HG02981 (cell line): ENCODE data around the gene PCSK5.
A peak's percentile ranks its signal among the peaks of the same experiment; 100 is the strongest.
"Not testable (repeated sequence)": the region's sequence is repeated elsewhere in the genome, so short reads cannot be mapped to it uniquely, and the experiment has no call there.

Source experiments
- ATAC-seq: cut with Tn5 transposase; IDR thresholded peaks from one replicate; pipeline ENCODE4 v1.9.1; 2021; ENCODE audit warnings: mild to moderate bottlenecking, moderate library complexity; ENCODE audit not compliant: unreplicated experiment

PCSK5 gene

DNA sequence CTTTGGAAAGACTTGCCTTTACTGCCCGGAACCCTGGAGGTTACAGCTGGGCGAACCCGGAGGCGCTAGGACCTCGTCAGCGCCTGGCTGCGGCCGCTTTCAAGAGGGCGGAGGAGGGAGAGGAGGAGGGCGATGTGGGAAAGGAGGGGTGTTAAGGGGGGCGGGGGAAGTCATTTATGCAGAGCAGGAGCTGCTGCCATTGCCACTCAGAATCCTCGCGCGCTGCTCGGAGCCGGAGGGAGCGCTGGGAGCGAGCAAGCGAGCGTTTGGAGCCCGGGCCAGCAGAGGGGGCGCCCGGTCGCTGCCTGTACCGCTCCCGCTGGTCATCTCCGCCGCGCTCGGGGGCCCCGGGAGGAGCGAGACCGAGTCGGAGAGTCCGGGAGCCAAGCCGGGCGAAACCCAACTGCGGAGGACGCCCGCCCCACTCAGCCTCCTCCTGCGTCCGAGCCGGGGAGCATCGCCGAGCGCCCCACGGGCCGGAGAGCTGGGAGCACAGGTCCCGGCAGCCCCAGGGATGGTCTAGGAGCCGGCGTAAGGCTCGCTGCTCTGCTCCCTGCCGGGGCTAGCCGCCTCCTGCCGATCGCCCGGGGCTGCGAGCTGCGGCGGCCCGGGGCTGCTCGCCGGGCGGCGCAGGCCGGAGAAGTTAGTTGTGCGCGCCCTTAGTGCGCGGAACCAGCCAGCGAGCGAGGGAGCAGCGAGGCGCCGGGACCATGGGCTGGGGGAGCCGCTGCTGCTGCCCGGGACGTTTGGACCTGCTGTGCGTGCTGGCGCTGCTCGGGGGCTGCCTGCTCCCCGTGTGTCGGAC, at the start of gene PCSK5:
TSS of gene PCSK5 (plus strand) at position 202 of the 805 bp plus-strand sequence. CDS start at position 711, 509 bp downstream.
- ATAC-seq, result peak; percentile 81

DNA sequence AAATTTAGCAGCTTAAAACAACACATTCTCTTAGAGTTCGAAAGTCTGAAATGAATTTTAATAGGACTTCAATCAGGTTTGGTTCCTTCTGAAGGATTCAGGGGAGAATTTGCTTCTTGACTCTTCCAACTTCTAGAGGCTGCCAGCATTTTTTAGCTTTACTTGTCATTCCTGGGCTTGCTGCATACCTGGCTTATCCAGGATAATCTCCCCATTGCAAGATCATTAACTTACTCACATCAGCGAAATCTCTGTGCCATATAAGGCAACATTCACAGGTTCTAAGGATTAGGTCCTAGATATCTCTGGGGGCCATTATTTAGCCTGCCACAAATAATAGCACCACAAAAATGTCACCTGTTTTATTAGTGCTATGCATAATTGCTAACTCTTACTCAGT, 46.2 kb upstream of the PCSK5 start:
- no peak for ATAC-seq

DNA sequence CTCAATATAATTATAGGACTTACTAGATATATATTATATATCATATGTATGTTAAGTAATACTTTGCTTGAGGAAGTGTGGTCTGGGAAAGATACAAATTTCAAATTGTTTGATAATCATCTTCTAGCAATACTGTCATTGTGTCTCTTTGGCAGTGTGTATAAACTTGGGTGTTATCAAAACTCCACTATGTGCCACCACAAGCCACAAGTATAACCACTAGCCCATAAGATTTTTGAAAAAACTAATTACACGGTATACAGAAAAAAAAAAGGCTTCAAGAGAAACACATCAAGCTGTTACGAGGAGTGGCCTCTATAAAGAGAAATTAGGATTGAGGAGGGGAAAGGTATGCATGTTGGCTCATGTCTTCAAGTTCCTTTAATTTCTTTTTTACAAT, 44.7 kb upstream of the PCSK5 start:
- ATAC-seq, result no peak

DNA sequence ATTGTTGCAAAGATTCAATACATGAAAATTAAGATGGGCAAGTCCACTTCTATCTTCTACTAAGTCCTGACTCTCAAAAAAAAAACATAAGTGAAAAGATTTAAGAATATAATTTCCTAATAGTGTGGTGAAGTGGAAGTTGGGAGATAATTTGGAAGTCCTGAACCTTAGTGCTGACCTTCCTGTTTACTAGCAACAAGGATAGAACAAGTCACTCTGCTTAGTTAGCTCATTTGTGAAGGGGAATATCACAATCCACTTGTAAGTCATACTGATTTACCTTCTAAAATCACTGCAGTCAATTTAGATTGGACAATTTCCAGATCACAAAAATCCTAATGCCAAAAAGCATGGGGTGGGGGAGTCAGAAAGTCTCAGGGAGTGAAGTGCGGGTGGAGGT, 43.4 kb upstream of the PCSK5 start:
- ATAC-seq, result no peak

DNA sequence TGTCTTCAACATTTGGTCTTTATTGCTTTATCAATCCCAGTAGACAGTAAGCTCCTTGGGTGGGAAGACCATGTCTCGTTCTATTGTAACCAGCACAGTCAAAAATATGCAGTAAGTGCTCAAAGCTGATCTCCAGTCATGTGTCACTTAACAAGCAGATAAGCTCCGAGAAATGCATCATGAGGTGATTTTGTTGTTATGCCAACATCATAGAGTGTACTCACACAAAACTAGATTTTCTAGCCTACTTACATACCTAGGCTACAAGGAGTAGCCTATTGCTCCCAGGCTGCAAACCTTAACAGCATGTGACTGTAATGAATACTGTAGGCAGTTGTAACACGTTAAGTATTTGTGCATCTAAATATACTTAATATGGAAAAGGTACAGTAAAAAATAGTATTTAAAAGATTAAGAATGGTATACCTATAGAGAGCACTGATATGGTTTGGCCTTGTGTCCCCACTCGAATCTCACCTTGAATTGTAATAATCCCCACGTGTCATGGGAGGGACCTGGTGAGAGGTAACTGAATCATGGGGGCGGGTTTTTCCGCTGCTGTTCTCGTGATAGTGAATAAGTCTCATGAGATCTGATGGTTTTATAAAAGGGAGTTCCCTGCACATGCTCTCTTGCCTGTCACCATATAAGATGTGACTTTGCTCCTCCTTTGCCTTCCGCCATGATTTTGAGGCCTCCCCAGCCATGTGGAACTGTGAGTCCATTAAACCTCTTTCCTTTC, 39.8 kb upstream of the PCSK5 start:
- ATAC-seq, result no peak

DNA sequence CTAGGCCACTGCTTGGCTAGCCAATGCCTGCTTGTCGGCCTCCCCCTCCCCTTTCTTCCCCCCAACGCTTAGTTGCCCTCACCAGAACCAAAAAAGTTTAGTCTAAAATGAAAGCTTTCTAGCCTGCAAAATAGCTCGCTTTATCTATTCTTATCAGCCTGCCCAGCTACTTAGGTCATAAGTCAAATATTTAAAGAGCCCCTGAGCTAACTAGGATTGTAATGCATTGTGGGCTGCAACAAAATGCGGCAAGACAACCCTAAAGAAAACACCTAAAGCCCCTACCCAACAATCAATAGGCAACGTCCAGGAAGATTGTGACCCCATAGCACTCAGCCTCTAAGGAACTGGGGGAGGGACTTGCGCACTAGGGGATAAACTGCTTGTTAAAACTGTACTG, 38.6 kb upstream of the PCSK5 start:
- ATAC-seq, result no peak

DNA sequence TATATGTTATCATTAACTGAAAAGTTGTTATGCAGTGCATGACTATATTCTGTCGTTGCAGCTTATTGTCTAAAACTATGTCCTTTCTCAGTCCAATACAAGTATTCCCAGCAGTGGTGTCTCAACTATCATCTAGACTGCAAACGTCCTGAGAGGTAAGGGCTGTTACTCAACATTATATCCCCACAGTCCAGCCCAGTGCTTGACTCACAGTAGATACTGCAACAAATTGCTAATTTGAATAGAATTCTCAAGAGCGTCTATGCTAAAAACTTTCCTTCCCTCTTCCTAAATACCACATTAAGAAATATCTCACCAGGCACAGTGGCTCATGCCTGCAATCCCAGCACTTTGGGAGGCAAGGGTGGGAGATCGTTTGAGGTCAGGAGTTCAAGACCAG, 37.7 kb upstream of the PCSK5 start:
- no peak for ATAC-seq

DNA sequence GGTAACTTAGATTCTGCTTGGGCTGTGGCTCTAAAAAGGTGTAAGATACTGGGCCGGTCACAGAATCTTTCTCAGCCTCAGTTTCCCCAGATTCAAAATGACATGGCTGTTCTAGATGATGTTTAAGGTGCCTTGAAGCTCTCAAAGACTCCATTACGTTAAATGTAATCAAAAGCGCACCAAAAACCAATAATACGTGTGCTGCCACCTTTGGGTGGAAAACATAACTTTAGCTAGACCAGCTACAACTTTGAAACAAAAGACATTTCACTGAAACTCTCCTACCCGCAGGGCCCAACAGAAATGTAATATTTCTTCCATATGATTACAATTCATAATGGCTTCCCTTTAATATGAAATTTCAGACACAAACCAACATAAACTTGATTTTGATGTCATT, 35.0 kb upstream of the PCSK5 start:
- no peak for ATAC-seq

DNA sequence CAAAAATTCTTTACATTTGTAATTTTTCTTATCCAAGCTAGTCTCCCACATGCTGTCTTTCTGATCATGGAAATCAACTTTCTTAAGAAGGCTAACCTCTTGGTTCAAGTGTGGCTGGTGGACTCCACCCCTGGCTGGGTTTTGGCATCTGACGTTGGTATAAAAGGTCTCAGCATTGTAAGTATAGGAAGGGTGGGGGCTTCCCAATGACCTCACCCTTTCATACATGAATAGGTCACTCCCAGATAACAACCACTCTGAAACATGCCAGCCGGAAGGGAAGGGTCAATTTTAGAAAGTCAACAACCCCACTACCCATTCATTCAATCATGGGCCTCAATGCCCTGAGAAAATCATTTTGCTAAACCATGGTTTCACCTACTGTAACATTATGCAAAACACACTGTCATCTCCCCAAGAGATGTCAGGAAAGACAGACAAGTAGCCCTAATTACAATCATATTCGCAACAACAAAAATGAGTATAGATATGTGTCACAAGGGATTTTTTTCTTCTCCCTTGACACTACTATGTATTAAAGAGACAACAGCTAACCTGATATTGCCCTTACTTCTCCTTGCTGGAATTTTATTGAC, 31.9 kb upstream of the PCSK5 start:
- ATAC-seq, result no peak

DNA sequence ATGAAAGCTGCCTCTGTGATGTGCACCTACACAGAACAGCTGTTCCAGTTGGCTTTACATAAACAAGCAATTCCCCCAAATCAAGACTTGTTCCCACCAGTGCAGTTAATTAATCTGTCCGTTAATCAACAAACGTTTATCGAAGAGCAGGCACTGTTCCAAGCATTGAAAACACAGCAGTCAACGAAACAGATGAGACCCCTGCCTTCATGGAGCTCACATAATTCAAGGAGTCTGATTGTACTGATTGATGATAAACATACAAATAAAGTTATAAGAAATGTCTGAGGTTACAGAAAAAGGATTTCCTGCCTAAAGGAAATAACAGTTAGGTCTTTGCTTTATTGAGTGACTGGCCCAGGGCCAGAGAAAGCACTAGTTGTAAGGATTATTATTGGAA, 26.2 kb upstream of the PCSK5 start:
- no peak for ATAC-seq

DNA sequence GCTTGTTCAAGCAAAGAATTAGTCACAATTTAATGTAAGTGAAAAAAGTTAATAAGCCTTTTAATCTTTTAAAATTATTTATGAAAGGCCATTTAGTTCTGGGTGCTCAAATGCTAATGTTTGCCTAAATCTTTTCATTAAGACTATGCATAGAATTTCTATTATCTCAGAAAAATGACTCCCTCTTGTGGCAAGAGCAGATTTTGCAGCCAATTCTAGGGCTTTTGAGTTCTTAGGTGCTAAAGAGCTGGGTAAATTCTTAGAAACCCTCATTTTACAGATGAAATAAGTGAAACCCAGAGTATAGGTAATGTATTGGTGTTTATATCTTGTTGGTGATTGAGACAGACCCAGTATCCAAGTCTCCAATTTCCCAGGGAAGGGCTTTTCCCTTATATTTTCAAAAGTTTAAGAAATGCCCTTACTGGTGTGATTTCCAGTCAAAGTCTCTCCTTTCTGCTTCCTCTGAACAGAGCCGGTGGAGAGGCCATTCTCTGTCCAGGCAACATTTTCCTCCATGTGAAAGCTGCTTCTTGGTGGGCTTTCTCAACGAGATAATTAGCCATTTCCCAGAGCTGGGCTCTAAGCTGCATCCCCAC, 24.1 kb upstream of the PCSK5 start:
- peak; percentile 60 for ATAC-seq

DNA sequence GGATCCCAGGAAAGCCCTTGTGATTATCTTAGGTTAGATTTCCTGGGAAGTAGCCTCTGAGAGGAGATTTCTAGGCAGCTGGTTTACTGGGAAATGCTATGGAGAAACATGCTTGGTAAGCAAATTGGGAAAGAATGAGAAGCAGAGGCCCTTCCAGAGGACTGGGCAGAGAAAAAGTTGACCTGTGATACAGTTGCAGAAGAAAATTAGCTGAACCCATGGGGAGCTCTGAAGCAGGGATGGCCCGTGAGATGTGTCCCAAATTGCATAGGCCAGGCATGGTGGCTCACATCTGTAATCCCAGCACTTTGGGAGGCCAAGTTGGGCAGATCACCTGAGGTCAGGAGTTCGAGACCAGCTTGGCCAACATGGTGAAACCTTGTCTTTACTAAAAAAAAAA, 21.9 kb upstream of the PCSK5 start:
- ATAC-seq, result not testable (repeated sequence)

DNA sequence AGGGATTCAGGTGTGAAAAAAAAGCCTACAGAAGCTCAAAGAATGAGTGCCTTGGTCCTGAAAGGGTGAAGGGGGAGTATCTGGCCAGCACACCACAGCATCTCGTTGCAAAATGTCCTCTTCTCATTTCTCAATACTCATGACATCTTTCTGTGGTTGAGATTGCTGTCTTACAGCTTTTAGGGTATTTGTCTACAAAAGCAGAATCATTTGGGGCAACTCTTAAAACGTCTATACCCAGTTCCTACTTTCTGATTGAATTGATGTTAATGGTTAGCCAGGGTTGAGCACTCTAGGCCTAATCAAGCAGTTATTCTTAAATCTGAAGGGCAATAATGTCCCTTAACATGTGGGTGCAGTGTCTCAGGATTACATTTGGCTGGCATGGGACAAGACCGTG, 21.2 kb upstream of the PCSK5 start:
- ATAC-seq, result no peak

DNA sequence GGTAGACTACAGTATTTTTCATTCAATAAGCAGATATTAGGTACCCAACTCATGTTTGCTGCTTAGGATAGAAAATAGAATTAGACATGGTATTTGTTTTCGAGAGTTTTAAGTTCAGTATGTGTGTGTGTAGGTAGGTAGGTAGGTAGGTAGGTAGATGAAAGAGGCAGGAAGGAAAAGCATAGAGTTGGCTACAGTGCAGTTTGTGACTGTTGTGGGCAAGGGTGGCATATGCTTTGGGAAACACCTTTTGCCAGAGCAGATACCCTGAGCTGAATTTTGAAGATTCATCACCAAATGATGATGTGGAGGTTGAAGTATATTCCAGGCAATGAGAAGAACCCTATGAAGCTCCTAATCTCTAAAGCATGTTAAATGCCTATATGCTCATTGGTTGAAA, 20.0 kb upstream of the PCSK5 start:
- no peak for ATAC-seq

DNA sequence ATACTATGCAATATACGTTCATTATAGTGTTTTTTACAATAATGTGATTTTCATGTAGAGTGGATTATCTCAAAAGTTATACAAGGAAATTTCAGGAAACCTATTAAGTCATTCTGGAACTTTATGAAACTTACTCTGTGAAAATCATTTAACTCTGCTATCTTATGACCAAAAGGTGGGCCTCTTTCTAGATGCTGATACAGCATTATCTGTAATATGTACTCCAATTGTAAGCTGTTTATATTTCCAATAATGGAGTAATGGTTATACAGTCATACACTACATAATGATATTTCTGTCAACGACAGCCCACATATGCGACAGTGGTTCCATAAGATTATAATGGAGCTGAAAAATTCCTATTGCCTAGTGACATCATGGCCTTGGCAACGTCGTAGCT, 18.8 kb upstream of the PCSK5 start:
- no peak for ATAC-seq

DNA sequence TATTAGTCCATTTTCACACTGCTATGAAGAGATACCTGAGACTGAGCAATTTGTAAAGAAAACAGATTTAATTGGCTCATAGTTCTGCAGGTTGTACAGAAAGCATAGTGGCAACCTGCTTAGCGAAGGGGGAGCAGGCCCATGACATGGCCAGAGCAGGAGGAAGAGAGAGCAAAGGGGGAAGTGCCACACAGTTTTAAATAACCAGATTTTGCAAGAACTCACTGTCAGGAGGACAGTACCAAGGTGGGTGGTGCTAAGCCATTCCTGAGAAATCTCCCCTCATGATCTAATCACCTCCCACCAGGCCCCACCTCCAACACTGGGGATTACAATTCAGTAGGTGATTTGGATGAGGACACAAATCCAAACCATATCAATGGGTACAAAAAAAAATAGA, 16.8 kb upstream of the PCSK5 start:
- no peak for ATAC-seq

DNA sequence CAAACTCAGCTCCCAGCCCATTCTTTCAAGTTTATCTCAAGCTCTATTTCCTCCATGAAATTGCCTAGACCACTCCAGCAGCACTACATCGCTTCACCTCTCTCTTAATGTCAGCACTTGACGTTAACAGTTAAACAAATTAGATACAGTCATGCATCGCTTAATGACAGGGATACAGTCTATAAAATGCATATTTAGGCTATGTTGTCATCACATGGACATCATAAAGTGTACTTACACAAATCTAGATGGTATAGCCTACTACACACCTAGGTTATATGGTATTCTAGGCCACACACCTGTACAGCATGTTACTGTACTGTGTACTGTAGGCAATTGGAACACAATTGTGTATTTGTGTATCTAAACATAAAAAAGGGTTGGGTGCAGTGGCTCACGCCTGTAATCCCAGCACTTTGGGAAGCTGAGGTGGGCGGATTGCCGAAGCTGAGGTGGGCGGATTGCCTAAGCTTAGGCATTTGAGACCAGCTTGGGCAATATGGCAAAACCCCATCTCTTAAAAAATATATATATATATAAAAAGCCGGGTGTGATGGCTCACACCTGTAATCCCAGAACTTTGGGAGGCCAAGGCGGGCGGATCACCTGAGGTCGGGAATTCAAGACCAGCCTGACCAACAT, 13.4 kb upstream of the PCSK5 start:
- no peak for ATAC-seq

DNA sequence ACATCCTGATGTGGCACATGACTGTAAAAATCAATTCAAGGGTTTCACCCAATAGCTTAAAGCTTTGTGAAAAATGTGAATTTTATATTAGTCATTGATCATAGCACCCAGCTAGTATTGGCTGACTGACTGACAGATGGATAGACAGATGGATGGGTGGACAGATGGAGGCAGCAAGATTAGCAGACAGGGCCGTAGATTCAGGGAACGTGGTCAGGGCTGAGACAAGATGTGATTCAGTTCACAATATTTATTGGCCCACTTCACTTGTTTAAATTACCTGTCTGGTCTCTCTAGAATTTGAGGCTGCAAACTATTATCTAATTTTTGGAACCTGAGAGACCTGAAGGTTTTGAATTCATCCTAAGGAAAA, 12.0 kb upstream of the PCSK5 start:
- no peak for ATAC-seq

DNA sequence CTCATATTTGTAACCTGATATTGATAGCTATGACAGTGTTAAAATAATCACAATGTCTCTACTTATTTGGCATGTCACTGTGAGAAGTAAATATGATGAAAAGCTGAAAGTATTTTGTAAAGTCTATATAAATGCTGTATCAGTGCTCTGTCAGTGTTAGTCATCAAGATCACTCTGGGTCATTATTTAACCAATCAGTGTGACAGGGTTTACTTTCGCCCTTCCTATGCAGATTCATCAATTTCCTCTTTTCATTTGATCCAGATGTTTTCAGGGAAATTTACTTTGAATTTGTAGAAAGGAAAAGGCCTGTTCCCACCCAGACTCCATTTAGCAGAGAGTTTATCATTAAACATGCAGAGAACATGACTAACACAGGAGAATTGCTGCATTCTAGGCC, 9.9 kb upstream of the PCSK5 start:
- ATAC-seq, result no peak

DNA sequence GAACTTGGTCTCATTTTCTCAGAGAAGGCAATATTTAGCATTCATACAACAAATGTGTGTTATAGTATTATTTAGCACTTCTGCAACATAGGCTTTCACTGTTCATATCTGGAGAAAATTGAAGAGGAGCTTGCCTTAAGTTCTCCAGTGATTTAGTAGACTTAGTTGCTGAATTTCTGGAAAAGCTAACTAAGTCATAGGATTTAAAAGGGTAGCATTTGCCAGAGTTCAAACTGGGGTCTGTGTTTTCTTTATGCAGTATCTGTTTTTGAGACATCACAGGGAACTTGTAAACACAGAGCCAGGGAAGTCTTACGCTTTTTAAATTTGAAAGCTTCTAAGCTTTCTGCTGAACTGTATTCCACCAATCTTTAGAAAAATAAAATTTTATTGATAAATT, 8.7 kb upstream of the PCSK5 start:
- no peak for ATAC-seq

DNA sequence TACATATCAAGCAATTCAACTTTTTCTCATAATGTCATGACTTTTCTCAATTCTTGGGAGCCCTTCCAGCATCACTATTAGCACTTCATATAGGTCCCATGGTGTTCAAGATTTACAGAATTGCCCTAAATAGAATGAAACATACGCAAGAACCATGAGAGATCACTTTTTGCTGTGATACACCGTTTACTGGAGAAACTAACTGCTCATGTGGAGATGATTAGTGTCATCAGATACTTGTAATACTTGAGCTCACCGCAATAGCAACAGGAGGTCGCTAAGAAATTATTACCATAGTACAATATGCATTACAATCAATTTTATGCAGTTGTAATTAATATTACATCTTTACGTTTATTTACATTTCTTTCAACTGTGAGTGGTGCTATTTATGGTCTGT, 4.8 kb upstream of the PCSK5 start:
- no peak for ATAC-seq
